K562 (cell line): Measurements from ENCODE around the gene FAM83E. TPM values are rescaled to one million over a fixed set of nuclear protein-coding genes. Genes with fewer than 3 reads are reported as not detected.

ENCODE experiments used
- CUX1 ChIP-seq: fragments of 200-800 bp; sonication (Bioruptor generic); IDR thresholded peaks from 2 replicates; pipeline ENCODE4 v1.6.1; 2016; ENCODE audit warnings: missing genetic modification characterization, missing compliant biosample characterization
- DEAF1 ChIP-seq: fragments of 450-650 bp; formaldehyde crosslinking; IDR thresholded peaks from 2 replicates; pipeline ENCODE4 v1.4.0; 2020; ENCODE audit warnings: mild to moderate bottlenecking, moderate library complexity
- EWSR1 ChIP-seq: fragments of 450-650 bp; IDR thresholded peaks from 2 replicates; pipeline ENCODE4 v1.6.1; 2018; ENCODE audit warnings: borderline replicate concordance, mild to moderate bottlenecking, low read depth, moderate library complexity; ENCODE audit not compliant: partially characterized antibody
- GTF2F1 ChIP-seq: IDR thresholded peaks from 2 replicates; pipeline ENCODE4 v1.6.1; 2011; ENCODE audit warnings: low read depth, low read length, improper control_type of control experiment
- HLTF ChIP-seq: fragments of 450-650 bp; IDR thresholded peaks from 2 replicates; pipeline ENCODE4 v1.6.1; 2016
- KAT8 ChIP-seq: fragments of 450-650 bp; IDR thresholded peaks from 2 replicates; pipeline ENCODE4 v1.6.1; 2016; ENCODE audit warnings: low read depth, mild to moderate bottlenecking
- MAZ ChIP-seq, 2 experiments: fragments of 450-650 bp in 1 of 2; sonication (generic) in 1 of 2; formaldehyde crosslinking; IDR thresholded peaks in 1 of 2; conservative IDR thresholded peaks in 1 of 2; 2 replicates each; pipeline versions ENCODE4 v1.4.0 to v1.5.0; 2020; ENCODE audit warnings: mild to moderate bottlenecking in 1 of 2, missing genetic modification reagents in 1 of 2
- MIER1 ChIP-seq: fragments of 450-650 bp; IDR thresholded peaks from 2 replicates; pipeline ENCODE4 v1.6.1; 2016; ENCODE audit warnings: antibody characterized with exemption, mild to moderate bottlenecking, low read depth
- MLX ChIP-seq, 2 experiments: fragments of 450-650 bp in 1 of 2; sonication (generic) in 1 of 2; formaldehyde crosslinking; conservative IDR thresholded peaks; 2 replicates each; pipeline versions ENCODE4 v1.4.0 to v1.8.1; 2020 to 2022; ENCODE audit warnings: mild to moderate bottlenecking in 1 of 2, missing genetic modification reagents in 1 of 2
- THRB ChIP-seq: fragments of 450-650 bp; formaldehyde crosslinking; conservative IDR thresholded peaks from 2 replicates; pipeline ENCODE4 v1.4.0; 2022; ENCODE audit warnings: mild to moderate bottlenecking, missing genetic modification characterization
- polyA plus RNA-seq, 8 experiments: library from polyadenylated mRNA; depleted of rRNA in 4 of 8; stranded (reverse) in 5 of 8; unstranded in 3 of 8; fragments of >200 nt; fragmentation: Nextera tagmentation in 2 of 8; fragmentation: Illumina TruSeq in 1 of 8; extraction: Ambion mirVana in 2 of 8; extraction: Trizol in 1 of 8; gene quantifications; 2 replicates each; pipeline versions ENCODE4 v1.2.1 to v1.2.3, GENCODE V29; 2011 to 2014; ENCODE audit warnings: inconsistent platforms in 1 of 8, missing spikeins in 1 of 8
- total RNA-seq, 7 experiments: library from RNA; depleted of rRNA in 6 of 7; stranded (reverse); fragments of >200 nt in 6 of 7; fragmentation: Illumina TruSeq in 2 of 7; extraction: Trizol in 2 of 7; gene quantifications; 2 replicates each; pipeline versions ENCODE4 v1.2.1 to v1.2.3, GENCODE V29; 2011 to 2021; ENCODE audit warnings: low replicate concordance in 1 of 7

The FAM83E gene
- total and polyA plus RNA-seq, 9 of the 15 experiments (the other 6 are each of a cell fraction or from before 2014, with no cell fraction given), result 0.15 to 0.87 (median 0.29) TPM; not detected in 4

GRCh38 chr19:48644839-48645619 lies 30.2 kb upstream of the FAM83E start (continued):
- TF ChIP-seq CUX1 (CRISPR knock-in tag), result no peak
- no peak for TF ChIP-seq MIER1
- TF ChIP-seq HLTF, result no peak
- TF ChIP-seq KAT8, result no peak
- no peak for TF ChIP-seq MLX (CRISPR knock-in tag; conservative IDR thresholded peaks at IDR 0.05)
- no peak for TF ChIP-seq GTF2F1
- TF ChIP-seq DEAF1 (CRISPR knock-in tag), result no peak
- TF ChIP-seq MAZ (CRISPR knock-in tag; conservative IDR thresholded peaks at IDR 0.05 in 1 of 2, IDR thresholded peaks at IDR 0.05 in 1 of 2), result no peak
- TF ChIP-seq EWSR1, result no peak
- TF ChIP-seq THRB (CRISPR knock-in tag), result no peak
